Erythroblast (primary cell): ENCODE results near the gene CCPG1.

Experiments
- DNase-seq, 2 experiments: peaks; one replicate each; lab custom pipeline; 2025; lab: John Stamatoyannopoulos, UW
- GATA1 ChIP-seq: IDR thresholded peaks from 2 replicates; pipeline ENCODE4 v1.6.1; 2011; ENCODE audit warnings: low read depth, mild to moderate bottlenecking, control low read depth, low read length, moderate library complexity
- POLR2A ChIP-seq: IDR thresholded peaks from 2 replicates; pipeline ENCODE4 v1.6.1; 2011; ENCODE audit warnings: mild to moderate bottlenecking, low read length

Gene CCPG1

GRCh38 chr15:55318588-55319494, 89.3 kb downstream of the CCPG1 start, which contains the start of the genes PIGB and PIGBOS1:
TSS of gene PIGB (plus strand) at chr15:55319222. CDS start at chr15:55319251, 29 bp downstream.
TSS of gene PIGBOS1 (minus strand) at chr15:55319123. CDS start at chr15:55317792, 1,331 bp downstream.
- peak; percentile 92 to 94 for DNase-seq
- TF ChIP-seq GATA1 = no peak
- peak; percentile 95 for TF ChIP-seq POLR2A
